K562 (cell line): ENCODE data around the gene CDC45. TPM values are rescaled to one million over a fixed set of nuclear protein-coding genes. Genes with fewer than 3 reads are reported as not detected.

Source experiments
- ATAC-seq: fragments of 200-7000 bp; cut with Tn5 transposase; 3 replicates; pipeline ENCODE4 v1.9.1; 2020; ENCODE audit warnings: moderate library complexity
- BruUV-seq: library from RNA; stranded (reverse); fragments of 400-500 nt; replicated peaks from 2 replicates; lab custom pipeline; 2021; lab: Mats Ljungman, UMichigan
- CTCF ChIA-PET: fragments of 300-600 bp; formaldehyde crosslinking; extraction: SDS; loops from one replicate; lab custom pipeline; 2021; ENCODE audit warnings: low intra/inter-chr PET ratio; lab: Yijun Ruan, JAX
- POLR2A ChIA-PET: fragments of 300-600, 350-650 bp; sonication (Branson Sonifier 250); formaldehyde crosslinking; extraction: SDS; loops from one replicate; lab custom pipeline; 2021; ENCODE audit warnings: antibody characterized with exemption, inconsistent platforms; lab: Yijun Ruan, JAX
- DNase-seq, 4 experiments: peaks; one replicate each; pipeline versions ENCODE4 v3.0.0 to v3.0.0-alpha.2; 2011 to 2018; ENCODE audit warnings: low spot score in 3 of 4, mixed read lengths in 3 of 4; ENCODE audit errors: extremely low read depth in 1 of 4
- FAIRE-seq: peaks from 2 replicates; lab custom pipeline; 2011; peaks lifted over from hg19 to GRCh38; lab: Jason Lieb, UNC
- H2AFZ ChIP-seq: 2 replicates; pipeline ENCODE4 v1.6.0; 2011; ENCODE audit warnings: low read depth, low read length, control low read depth, inconsistent platforms
- H3K27ac ChIP-seq: fragments of 200-600 bp; 3 replicates; pipeline ENCODE4 v1.8.0; 2011; ENCODE audit warnings: low read depth, mild to moderate bottlenecking, control low read depth, inconsistent platforms, low read length, moderate library complexity, mixed read lengths; ENCODE audit errors: extremely low read depth
- H3K27me3 ChIP-seq, 2 experiments: fragments of 300-600 bp in 1 of 2; 2 replicates in 1 of 2; 3 replicates in 1 of 2; pipeline versions ENCODE4 v1.6.0 to v1.8.0; 2011; ENCODE audit warnings: inconsistent platforms in 2 of 2, low read length in 2 of 2, mild to moderate bottlenecking in 1 of 2, mixed read lengths in 1 of 2, moderate library complexity in 1 of 2; ENCODE audit not compliant: control insufficient read depth in 2 of 2, insufficient read depth in 2 of 2
- H3K36me3 ChIP-seq: fragments of 300-600 bp; 3 replicates; pipeline ENCODE4 v1.8.0; 2011; ENCODE audit warnings: mild to moderate bottlenecking, low read length, inconsistent platforms; ENCODE audit not compliant: control insufficient read depth, insufficient read depth
- H3K4me1 ChIP-seq, 2 experiments: fragments of 200-600 bp in 1 of 2; replicated peaks in 1 of 2; 2 replicates in 1 of 2; 3 replicates in 1 of 2; pipeline versions ENCODE4 v1.5.1 to v1.8.0; 2011; ENCODE audit warnings: inconsistent platforms in 2 of 2, low read length in 2 of 2, mild to moderate bottlenecking in 1 of 2, mixed read lengths in 1 of 2, moderate library complexity in 1 of 2; ENCODE audit not compliant: control insufficient read depth in 2 of 2, insufficient read depth in 2 of 2
- H3K4me2 ChIP-seq: 2 replicates; pipeline ENCODE4 v1.6.1; 2011; ENCODE audit warnings: low read length, control low read depth, inconsistent platforms, mixed read lengths; ENCODE audit not compliant: insufficient read depth
- H3K4me3 ChIP-seq: fragments of 200-600 bp; sonication (generic), shearing (Covaris generic); 2 replicates; pipeline ENCODE4 v1.5.1; 2016; ENCODE audit warnings: control low read depth, inconsistent platforms
- H3K79me2 ChIP-seq: fragments of 200-600 bp; 3 replicates; pipeline ENCODE4 v1.8.0; 2011; ENCODE audit warnings: low read length, inconsistent platforms; ENCODE audit not compliant: control insufficient read depth, insufficient read depth
- H3K9ac ChIP-seq, 2 experiments: 2 replicates each; pipeline versions ENCODE4 v1.6.0 to v1.6.1; 2011; ENCODE audit warnings: low read depth in 2 of 2, low read length in 2 of 2, control low read depth in 1 of 2, inconsistent platforms in 1 of 2, mild to moderate bottlenecking in 1 of 2, mixed read lengths in 1 of 2; ENCODE audit not compliant: insufficient read depth in 1 of 2
- H3K9me1 ChIP-seq: one replicate; pipeline ENCODE4 v1.6.0; 2011; ENCODE audit warnings: inconsistent platforms, mild to moderate bottlenecking, low read length, moderate library complexity; ENCODE audit not compliant: control insufficient read depth, insufficient read depth
- H3K9me3 ChIP-seq: replicated peaks from 2 replicates; pipeline ENCODE4 v1.5.1; 2011; ENCODE audit warnings: low read depth, low read length, inconsistent platforms; ENCODE audit not compliant: control insufficient read depth, insufficient read depth
- H4K20me1 ChIP-seq: replicated peaks from 2 replicates; pipeline ENCODE4 v1.6.1; 2011; ENCODE audit warnings: low read length, inconsistent platforms, mixed read lengths; ENCODE audit not compliant: control insufficient read depth, insufficient read depth
- ATF2 ChIP-seq: sonication (generic); formaldehyde crosslinking; IDR thresholded peaks from 2 replicates; pipeline ENCODE4 v1.8.1; 2022; ENCODE audit warnings: missing genetic modification reagents
- C11orf30 ChIP-seq: fragments of 450-650 bp; IDR thresholded peaks from 2 replicates; pipeline ENCODE4 v1.6.1; 2016; ENCODE audit warnings: low read depth, mild to moderate bottlenecking
- CBFA2T2 ChIP-seq: fragments of 450-650 bp; conservative IDR thresholded peaks from 2 replicates; pipeline ENCODE4 v1.6.1; 2017; ENCODE audit warnings: mild to moderate bottlenecking
- EP400 ChIP-seq: fragments of 450-650 bp; IDR thresholded peaks from 2 replicates; pipeline ENCODE4 v1.6.1; 2017; ENCODE audit warnings: antibody characterized with exemption, mild to moderate bottlenecking, moderate library complexity
- FOXP1 ChIP-seq: sonication (generic); formaldehyde crosslinking; IDR thresholded peaks from 2 replicates; pipeline ENCODE4 v1.8.0; 2022; ENCODE audit warnings: mild to moderate bottlenecking, missing genetic modification reagents
- ILF3 ChIP-seq: fragments of 450-650 bp; IDR thresholded peaks from 2 replicates; pipeline ENCODE4 v1.6.1; 2018; ENCODE audit warnings: antibody characterized with exemption, mild to moderate bottlenecking, moderate library complexity, borderline replicate concordance
- JUN ChIP-seq, 2 experiments: sonication (generic) in 1 of 2; formaldehyde crosslinking in 1 of 2; IDR thresholded peaks; 2 replicates each; pipeline versions ENCODE4 v1.6.1 to v1.8.0; 2012 to 2022; ENCODE audit warnings: borderline replicate concordance in 2 of 2, mild to moderate bottlenecking in 2 of 2, improper control_type of control experiment in 1 of 2, low read depth in 1 of 2, low read length in 1 of 2, missing genetic modification reagents in 1 of 2
- JUNB ChIP-seq: fragments of 450-650 bp; formaldehyde crosslinking; conservative IDR thresholded peaks from 2 replicates; pipeline ENCODE4 v1.4.0; 2020; ENCODE audit warnings: mild to moderate bottlenecking
- KLF13 ChIP-seq: fragments of 450-650 bp; IDR thresholded peaks from 2 replicates; pipeline ENCODE4 v1.6.1; 2016; ENCODE audit warnings: missing genetic modification characterization, low read depth, mild to moderate bottlenecking, missing compliant biosample characterization, moderate library complexity, borderline replicate concordance
- MYNN ChIP-seq, 2 experiments: sonication (generic); formaldehyde crosslinking in 1 of 2; IDR thresholded peaks; 2 replicates each; pipeline versions ENCODE4 v1.5.0 to v1.6.1; 2016 to 2020; ENCODE audit warnings: antibody characterized with exemption in 1 of 2, missing genetic modification reagents in 1 of 2
- PHB ChIP-seq: fragments of 250-450 bp; sonication (Bioruptor Pico); IDR thresholded peaks from 2 replicates; pipeline ENCODE4 v1.5.0; 2021
- TEAD1 ChIP-seq, 2 experiments: fragments of 450-650 bp in 1 of 2; sonication (generic) in 1 of 2; formaldehyde crosslinking; IDR thresholded peaks; 2 replicates each; pipeline versions ENCODE4 v1.4.0 to v1.8.0; 2020 to 2022; ENCODE audit warnings: mild to moderate bottlenecking in 2 of 2, missing genetic modification reagents in 1 of 2
- ZBTB7A ChIP-seq: IDR thresholded peaks from 2 replicates; pipeline ENCODE4 v1.6.1; 2011; ENCODE audit warnings: low read depth, mild to moderate bottlenecking, low read length, moderate library complexity, borderline replicate concordance; ENCODE audit not compliant: control insufficient read depth
- ZNF143 ChIP-seq: sonication (generic); formaldehyde crosslinking; IDR thresholded peaks from 2 replicates; pipeline ENCODE4 v1.9.0; 2022; ENCODE audit warnings: mild to moderate bottlenecking, missing genetic modification reagents
- WGBS: fragments of 100-300 bp; shearing (Covaris generic); methylation state at CpG from one replicate; pipeline ENCODE4 v1.1.6; 2016; ENCODE audit warnings: low coverage, mixed read lengths; ENCODE audit not compliant: insufficient coverage; ENCODE audit errors: missing lambda C conversion rate; 5-methylcytosine and 5-hydroxymethylcytosine counted together
- in situ Hi-C: fragments of 300-500 bp; cut with MboI; formaldehyde crosslinking; loops from 4 replicates; pipeline ENCODE4 v1.15.0; 2018; ENCODE audit warnings: inconsistent platforms, mixed read lengths
- intact Hi-C: fragments of 100-400 bp; cut with micrococcal nuclease; formaldehyde crosslinking; loops from 2 replicates; pipeline ENCODE4 v1.14.2; 2022
- polyA plus RNA-seq, 8 experiments: library from polyadenylated mRNA; depleted of rRNA in 4 of 8; stranded (reverse) in 5 of 8; unstranded in 3 of 8; fragments of >200 nt; fragmentation: Nextera tagmentation in 2 of 8; fragmentation: Illumina TruSeq in 1 of 8; extraction: Ambion mirVana in 2 of 8; extraction: Trizol in 1 of 8; gene quantifications; 2 replicates each; pipeline versions ENCODE4 v1.2.1 to v1.2.3, GENCODE V29; 2011 to 2014; ENCODE audit warnings: inconsistent platforms in 1 of 8, missing spikeins in 1 of 8
- total RNA-seq, 7 experiments: library from RNA; depleted of rRNA in 6 of 7; stranded (reverse); fragments of >200 nt in 6 of 7; fragmentation: Illumina TruSeq in 2 of 7; extraction: Trizol in 2 of 7; gene quantifications; 2 replicates each; pipeline versions ENCODE4 v1.2.1 to v1.2.3, GENCODE V29; 2011 to 2021; ENCODE audit warnings: low replicate concordance in 1 of 7
- TF ChIP-seq, protein P1 (sequence below): fragments of 150-350 bp; conservative IDR thresholded peaks from 2 replicates; pipeline ENCODE4 v1.6.1; 2014; ENCODE audit warnings: low read length

Gene CDC45
- total and polyA plus RNA-seq, 9 of the 15 experiments (the other 6 are each of a cell fraction or from before 2014, with no cell fraction given): 251 to 580 (median 410) TPM

GRCh38 chr22:19565382-19566278 lies 85.9 kb downstream of the CDC45 start:
- H3K9me3 ChIP-seq: 0 out of 2 replicates have a peak, but pooled peaks cover 3% of the 10 kb centered on the region
- peaks cover 8% of the 10 kb centered on the region; the same call in 1 of the 2 replicates for H4K20me1 ChIP-seq
- WGBS: 1% methylated on average over 11 of the region's 11 CpGs
- no peak overlapping the region for H3K4me3 ChIP-seq
- no peak overlapping the region for H3K27ac ChIP-seq
- H3K27me3 ChIP-seq: peaks cover 64 to 73% of the 10 kb centered on the region in 2 experiments
- H3K9ac ChIP-seq: no peak overlapping the region
- peaks cover 7% of the 10 kb centered on the region for H3K9me1 ChIP-seq
- H3K4me1 ChIP-seq: peaks cover 0 to 8% of the 10 kb centered on the region in 2 experiments; a peak in 2 of 5 replicates
- H3K4me2 ChIP-seq: peak overlapping the region; percentile 43; the same call in 1 of the 2 replicates
- ATAC-seq (no peak), FAIRE-seq (no peak), DNase-seq (peak in 2 of 4 experiments; percentile 24 to 40)
- H2AFZ ChIP-seq: peak overlapping the region; percentile 24; the same call in 1 of the 2 replicates
- ChIA-PET POLR2A (interaction anchor here (0.6 to 3.1 kb wide), 10 partner anchors 10 to 356 kb away, joined by 3 to 13 read pairs (median 4); partner anchors contain the start of genes CDC45 and UFD1), CTCF (no interaction called here)
- intact Hi-C loops: no loop called here
- no peaks in the 10 kb centered on the region for H3K36me3 ChIP-seq
- in situ Hi-C loops: loop anchor here (25.0 kb wide), 1 partner anchor 1572 kb away; no protein-coding TSS in a partner anchor
- no TSS peak for BruUV-seq
- H3K79me2 ChIP-seq: no peaks in the 10 kb centered on the region
- TF ChIP-seq MYNN (IDR thresholded peaks at IDR 0.05) (no peak), MYNN (CRISPR knock-in tag; IDR thresholded peaks at IDR 0.05) (no peak), JUNB (CRISPR knock-in tag) (0 out of 2 replicates have a peak, but pooled peaks have one; percentile 35), ILF3 (no peak), JUN (IDR thresholded peaks at IDR 0.05; ENCODE audit: borderline replicate concordance, low read depth, low read length) (no peak), JUN (CRISPR knock-in tag; IDR thresholded peaks at IDR 0.05; ENCODE audit: borderline replicate concordance) (peak; percentile 90; the same call in 1 of the 2 replicates), PHB (CRISPR knock-in tag) (no peak), FOXP1 (peak; percentile 89; the same call in 1 of the 2 replicates), KLF13 (tag) (no peak), EP400 (no peak), CBFA2T2 (no peak), ZNF143 (peak; percentile 56; the same call in 1 of the 2 replicates), C11orf30 (no peak), ZBTB7A (0 out of 2 replicates have a peak, but pooled peaks have one; percentile 36), ATF2 (CRISPR knock-in tag) (0 out of 2 replicates have a peak, but pooled peaks have one; percentile 54), TEAD1 (CRISPR knock-in tag; IDR thresholded peaks at IDR 0.05) (0 out of 4 replicates have a peak, but pooled peaks of 1 of the 2 experiments have one; percentile 49)
- TF ChIP-seq, protein P1, sequence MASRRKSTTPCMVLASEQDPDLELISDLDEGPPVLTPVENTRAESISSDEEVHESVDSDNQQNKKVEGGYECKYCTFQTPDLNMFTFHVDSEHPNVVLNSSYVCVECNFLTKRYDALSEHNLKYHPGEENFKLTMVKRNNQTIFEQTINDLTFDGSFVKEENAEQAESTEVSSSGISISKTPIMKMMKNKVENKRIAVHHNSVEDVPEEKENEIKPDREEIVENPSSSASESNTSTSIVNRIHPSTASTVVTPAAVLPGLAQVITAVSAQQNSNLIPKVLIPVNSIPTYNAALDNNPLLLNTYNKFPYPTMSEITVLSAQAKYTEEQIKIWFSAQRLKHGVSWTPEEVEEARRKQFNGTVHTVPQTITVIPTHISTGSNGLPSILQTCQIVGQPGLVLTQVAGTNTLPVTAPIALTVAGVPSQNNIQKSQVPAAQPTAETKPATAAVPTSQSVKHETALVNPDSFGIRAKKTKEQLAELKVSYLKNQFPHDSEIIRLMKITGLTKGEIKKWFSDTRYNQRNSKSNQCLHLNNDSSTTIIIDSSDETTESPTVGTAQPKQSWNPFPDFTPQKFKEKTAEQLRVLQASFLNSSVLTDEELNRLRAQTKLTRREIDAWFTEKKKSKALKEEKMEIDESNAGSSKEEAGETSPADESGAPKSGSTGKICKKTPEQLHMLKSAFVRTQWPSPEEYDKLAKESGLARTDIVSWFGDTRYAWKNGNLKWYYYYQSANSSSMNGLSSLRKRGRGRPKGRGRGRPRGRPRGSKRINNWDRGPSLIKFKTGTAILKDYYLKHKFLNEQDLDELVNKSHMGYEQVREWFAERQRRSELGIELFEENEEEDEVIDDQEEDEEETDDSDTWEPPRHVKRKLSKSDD: no peak
